ENCODE results near the gene ARHGAP10.

DNA sequence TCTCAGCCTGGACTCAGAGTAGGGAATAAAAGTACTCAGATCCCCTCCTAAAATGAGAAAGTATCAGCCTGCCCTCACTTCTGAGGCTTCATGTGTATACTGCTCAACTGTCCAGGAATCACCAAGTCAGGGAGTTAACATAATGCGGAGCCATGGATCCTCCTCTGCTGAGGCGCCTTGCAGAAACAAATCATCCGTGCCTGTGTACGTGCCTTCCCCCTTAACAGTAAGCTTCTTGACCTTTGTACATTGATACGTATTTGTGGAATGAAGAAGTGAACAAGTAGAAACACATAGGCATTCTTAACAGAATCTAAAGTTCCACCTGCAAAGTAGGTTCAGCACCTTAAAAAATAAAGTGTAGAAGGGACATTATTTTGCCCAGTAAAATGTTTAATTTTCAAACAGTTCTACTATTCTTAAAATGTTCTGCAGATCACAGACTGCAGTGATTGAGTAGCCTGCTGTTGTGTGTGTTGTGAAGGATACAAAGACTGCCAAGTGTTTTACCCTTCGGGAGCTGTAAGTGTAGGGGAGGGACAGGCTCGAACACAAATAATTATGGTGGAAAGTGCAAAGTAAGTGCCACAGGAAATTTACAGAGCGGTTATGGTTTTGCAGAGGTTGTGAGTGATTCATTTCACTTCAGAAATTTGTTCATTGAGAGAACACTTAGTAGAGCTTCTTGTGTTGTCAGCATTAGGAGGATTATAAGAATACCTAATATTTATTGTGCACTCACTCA is 61.9 kb downstream of the ARHGAP10 start:
- TF ChIP-seq POLR2A (IDR thresholded peaks at IDR 0.05): no peak
- TF ChIP-seq, protein P1, sequence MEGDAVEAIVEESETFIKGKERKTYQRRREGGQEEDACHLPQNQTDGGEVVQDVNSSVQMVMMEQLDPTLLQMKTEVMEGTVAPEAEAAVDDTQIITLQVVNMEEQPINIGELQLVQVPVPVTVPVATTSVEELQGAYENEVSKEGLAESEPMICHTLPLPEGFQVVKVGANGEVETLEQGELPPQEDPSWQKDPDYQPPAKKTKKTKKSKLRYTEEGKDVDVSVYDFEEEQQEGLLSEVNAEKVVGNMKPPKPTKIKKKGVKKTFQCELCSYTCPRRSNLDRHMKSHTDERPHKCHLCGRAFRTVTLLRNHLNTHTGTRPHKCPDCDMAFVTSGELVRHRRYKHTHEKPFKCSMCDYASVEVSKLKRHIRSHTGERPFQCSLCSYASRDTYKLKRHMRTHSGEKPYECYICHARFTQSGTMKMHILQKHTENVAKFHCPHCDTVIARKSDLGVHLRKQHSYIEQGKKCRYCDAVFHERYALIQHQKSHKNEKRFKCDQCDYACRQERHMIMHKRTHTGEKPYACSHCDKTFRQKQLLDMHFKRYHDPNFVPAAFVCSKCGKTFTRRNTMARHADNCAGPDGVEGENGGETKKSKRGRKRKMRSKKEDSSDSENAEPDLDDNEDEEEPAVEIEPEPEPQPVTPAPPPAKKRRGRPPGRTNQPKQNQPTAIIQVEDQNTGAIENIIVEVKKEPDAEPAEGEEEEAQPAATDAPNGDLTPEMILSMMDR (IDR thresholded peaks at IDR 0.05): no peak
